Hematopoietic multipotent progenitor cell treated with erythropoietin and hydrocortisone succinate and interleukin-3 and kit ligand, for 17 days (in vitro differentiated cells): Measurements from ENCODE around the gene PPIF.

ENCODE experiments used
- DNase-seq: peaks from one replicate; pipeline ENCODE4 v3.0.0-alpha.2; 2015; ENCODE audit warnings: low spot score

Gene PPIF

DNA sequence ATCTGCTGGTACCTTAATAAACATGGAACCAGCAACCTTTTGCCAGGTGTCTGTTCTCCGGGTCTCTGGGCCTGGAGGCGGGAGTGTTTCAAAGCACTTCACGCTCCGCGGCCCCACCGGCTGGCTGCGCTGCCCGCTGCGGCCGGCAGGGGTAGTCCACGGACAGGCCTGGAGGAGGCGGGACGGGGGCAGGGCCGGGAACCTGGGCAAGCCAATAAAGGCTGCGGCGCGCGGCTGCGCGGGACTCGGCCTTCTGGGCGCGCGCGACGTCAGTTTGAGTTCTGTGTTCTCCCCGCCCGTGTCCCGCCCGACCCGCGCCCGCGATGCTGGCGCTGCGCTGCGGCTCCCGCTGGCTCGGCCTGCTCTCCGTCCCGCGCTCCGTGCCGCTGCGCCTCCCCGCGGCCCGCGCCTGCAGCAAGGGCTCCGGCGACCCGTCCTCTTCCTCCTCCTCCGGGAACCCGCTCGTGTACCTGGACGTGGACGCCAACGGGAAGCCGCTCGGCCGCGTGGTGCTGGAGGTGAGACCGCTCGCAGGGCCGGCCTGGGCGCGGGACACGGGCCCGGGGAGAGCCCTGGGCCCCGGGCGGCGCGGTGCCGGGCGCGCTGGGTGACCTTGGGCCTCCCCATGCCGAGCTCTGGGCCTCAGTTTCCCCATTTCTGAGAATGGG is at the start of gene PPIF:
Gene PPIF (plus strand): TSS at position 244 of the 668 bp plus-strand sequence. CDS start 80 bp downstream, at position 324.
- peak; percentile 78 for DNase-seq

DNA sequence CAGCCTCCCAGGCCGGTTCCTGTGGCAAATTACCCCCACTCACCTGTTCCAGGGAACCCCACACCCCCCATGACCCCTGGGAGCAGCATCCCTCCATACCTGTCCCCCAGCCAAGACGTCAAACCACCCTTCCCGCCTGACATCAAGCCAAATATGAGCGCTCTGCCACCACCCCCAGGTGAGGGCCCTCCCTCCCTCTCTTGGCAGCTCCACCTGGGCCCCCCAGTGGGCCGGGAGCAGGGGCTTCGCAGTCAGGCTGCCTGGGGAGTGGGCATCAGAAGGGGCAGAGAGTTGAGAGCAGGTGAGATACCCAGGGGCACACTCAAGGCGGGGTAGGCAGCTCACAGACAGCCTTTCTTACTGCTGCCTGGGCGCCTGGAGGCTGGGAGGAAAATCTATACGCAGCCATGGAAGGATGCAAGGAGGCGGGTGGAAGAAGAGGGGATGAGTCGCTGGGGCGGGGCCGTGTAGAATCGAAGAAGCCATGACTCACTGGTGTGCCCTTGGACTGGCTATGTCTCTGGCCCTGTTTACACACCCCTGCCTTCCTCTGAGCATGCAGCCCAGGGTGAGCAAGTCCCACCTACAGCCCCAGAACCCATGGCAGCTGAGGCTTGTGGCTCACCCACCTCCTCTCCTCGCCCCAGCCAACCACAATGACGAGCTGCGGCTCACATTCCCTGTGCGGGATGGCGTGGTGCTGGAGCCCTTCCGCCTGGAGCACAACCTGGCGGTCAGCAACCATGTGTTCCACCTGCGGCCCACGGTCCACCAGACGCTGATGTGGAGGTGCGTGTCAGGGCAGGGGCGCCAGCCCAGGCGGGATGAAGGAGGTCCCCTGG is 48.6 kb upstream of the PPIF start:
- DNase-seq, result peak; percentile 68

DNA sequence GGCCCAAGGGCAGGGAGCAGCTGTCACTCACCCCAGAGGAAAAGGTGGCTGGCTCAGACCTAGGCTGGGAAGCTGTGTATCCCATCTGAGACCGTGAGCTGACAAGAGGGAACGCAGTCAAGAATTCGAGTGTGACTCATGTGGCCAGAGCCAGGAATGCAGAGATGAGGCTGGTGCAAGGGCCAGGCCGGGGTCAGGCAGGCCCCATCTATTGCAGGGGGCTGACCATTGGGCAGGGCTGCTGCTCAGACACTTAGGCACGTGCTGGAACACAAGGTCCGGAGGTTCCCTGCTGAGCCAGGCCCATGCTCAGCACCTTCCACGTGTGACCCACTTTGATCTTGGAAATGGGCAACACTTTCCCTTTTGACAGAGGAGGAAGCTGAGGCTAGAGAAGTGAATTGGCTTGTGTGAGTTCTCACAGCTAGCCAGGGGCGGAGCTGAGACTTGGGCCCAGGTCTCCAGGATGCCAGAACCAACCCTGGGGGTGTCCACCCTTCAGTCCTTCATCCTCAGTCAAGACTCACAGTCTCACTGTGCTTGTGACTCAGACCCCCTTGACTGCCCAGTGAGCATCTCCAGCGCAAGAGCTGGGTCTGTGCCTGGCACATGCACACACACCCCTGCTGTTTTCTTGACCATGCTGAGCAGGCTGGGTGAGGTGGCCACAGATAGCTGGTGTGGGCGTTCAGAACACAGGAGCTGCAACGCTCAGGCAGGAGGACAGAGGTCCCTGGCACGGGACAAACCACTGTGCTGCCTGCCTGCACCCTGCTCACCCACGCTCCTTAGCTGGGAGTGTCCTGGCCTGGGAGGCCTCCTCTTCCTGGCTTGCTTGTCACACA is 47.6 kb upstream of the PPIF start:
- no peak for DNase-seq

DNA sequence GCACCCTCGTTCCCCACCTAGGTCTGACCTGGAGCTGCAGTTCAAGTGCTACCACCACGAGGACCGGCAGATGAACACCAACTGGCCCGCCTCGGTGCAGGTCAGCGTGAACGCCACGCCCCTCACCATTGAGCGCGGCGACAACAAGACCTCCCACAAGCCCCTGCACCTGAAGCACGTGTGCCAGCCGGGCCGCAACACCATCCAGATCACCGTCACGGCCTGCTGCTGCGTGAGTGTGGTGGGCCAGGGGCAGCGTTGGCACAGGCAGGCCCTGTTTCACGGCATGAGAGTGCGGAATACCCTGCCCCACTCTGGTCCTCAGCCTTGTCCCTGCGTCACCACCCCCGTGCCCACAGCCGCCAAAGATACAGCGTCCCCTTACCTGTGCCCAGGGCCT is 46.6 kb upstream of the PPIF start:
- DNase-seq, result no peak

DNA sequence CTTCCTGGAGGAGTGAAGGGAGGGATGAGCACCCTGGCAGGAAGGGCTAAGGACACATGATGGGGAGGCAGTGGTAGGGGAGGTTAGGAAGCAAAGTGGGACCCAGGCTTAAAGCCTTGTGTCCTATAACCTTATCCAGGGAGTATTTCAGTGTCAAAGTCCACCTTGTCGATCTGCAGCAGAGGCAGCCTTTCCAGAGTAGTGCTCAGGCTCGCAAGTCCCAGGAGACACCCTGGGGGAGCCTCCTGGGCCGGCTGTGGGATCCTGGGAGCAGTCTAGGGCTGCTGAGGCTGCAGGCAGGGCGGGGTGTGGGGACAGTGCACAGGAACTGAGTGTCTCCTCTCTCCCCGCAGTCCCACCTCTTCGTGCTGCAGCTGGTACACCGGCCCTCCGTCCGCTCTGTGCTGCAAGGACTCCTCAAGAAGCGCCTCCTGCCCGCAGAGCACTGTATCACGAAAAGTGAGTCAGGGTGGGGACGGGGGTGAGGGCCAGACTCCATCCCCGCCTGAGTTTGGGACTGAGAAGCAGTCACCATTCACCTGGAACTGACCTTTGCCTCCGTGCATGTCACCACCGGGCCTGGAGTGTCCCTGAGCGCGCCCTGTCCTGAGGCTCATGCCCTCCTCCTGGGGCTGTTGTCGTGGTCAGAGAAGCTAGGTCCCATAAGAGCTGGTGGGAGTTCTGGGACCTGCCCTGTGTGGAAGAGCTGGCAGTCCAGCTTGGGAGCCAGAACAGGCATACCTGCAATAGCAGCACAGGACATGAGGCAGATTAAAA is 45.3 kb upstream of the PPIF start:
- no peak for DNase-seq

DNA sequence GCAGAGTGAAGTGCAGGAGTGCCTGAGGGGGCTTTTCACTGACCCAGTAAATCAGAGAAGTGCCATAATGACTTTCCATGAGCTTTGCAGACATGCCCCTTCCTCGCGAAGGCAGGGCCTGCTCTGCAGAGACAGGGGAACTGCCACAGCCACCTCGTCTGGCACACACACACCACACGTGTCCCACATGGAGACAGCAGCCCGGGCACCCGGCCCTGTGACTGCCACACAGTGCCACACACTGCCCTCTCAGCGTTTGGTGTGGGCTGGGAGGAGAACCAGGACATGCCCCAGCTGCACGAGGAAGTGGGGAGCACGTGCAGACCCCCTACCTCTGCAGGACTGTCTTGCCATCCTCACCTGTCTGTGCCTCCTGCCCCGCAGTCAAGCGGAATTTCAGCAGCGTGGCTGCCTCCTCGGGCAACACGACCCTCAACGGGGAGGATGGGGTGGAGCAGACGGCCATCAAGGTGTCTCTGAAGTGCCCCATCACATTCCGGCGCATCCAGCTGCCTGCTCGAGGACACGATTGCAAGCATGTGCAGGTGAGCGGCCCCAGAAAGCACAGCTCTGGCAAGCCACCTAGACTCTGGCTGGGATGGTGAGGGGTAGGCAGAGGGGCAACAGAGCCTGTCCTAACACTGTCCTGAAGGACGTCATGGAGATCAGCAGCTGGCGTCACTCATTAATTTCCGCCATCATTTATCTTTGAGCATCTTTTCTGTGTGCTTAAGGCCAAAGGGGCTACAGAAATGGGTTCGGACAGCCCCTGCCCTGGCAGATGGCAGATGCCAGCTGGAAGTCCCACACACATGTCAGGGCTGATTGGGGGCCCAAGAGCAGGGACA is 43.4 kb upstream of the PPIF start:
- no peak for DNase-seq

DNA sequence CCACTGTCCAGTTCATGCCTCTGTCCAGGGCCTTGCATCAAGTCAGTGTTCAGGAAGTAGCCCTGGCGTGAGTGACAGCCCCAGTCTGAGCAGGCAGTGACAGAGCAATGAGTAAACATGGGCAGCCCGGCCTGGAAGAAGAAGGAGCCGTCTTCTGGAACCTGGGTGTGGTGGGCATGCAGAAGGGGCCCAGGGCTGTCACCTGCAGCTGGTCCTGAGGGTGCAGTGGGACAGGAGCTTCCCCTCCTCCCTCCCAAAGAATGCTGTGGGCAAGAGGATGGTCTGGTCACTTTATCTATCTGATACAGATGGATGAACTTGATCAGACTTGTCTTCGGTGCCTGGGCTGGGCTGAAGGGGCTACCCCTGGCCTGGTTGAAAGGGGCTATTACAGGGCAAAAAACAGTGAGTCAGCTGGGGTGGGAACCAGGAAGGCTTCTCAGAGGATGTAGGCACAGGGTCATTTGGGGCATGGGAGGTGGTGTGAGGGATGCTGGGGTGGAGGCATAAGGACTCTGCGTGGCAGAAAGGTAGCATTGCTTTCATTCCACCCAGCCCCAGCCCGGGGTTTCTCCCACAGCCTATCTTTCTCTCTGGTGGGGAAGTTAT is 42.7 kb upstream of the PPIF start:
- no peak for DNase-seq

DNA sequence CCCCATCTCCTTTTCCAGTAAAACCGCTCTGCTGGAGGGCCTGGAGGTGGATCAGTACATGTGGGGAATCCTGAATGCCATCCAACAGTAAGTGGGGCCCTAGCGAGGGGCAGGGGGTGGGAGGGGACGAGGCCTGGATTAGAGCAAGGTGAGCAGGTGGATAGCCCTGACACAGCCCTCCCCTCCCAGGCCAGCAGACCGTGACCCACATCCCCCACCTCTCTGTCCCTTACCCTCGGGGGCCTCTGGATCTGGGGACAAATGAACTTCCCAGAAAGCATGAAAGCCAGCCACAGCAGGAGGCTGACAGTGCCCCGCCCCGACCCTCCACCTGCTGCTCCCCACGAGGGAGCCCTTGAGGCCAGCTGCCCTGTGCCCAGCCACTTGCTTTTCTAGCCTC is 41.8 kb upstream of the PPIF start:
- DNase-seq, result no peak

DNA sequence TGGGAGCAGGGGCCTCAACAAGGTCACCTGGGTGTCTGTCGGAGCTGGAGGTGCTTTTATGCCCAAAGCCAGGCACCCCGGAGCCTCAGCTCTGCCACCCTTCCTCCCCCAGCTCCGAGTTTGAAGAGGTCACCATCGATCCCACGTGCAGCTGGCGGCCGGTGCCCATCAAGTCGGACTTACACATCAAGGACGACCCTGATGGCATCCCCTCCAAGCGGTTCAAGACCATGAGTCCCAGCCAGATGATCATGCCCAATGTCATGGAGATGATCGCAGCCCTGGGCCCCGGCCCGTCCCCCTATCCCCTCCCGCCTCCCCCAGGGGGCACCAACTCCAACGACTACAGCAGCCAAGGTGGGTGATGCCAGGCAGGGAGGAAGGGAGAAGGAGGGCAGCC is 41.3 kb upstream of the PPIF start:
- no peak for DNase-seq

DNA sequence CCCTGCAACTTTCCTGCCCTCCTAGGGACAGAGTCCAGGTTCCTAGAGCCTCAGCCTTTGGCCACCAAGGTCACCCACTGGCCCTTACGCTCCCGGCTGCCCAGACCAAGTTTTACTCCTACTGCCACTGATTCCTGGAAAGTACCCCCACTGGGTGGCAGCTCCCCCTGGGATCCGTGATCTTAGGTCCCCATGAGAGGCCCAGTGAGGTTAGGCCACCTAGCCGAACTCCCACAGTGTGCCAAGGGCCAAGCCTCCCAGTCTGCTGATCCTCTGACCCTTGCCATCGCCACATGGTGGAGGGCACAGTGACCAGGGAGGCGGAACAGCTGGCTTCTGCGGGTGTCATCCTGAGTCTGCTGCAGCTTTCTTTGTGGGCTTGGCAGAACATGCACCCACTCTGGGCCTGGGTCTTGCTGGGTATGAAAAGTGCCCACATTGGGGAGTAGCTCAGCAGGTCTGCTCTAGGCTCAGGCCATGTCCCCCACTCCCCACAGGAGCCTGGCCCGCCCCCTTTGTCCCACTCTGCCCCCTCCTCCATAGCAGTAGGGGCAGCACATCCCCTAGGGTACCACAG is 40.5 kb upstream of the PPIF start:
- DNase-seq, result no peak

DNA sequence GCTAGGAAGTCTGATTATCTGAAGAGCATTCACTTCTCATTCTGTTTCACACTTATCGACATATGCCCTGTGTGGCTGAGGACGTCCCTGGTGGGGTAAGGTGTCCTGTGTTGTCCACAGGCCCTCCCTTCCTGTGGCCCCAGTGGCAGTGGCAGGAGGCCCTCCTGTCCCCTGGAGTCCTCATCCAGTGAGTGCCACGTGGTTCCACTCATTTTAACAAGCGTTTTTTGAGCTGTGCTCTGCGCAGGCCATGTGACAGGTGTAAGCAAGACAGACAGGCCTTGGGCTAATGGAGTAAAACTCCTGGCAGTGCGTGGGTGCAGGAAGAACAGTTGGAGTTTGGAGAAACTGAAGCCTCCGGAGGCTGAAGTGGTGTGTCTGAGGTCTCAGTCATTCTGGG is 39.3 kb upstream of the PPIF start:
- no peak for DNase-seq

DNA sequence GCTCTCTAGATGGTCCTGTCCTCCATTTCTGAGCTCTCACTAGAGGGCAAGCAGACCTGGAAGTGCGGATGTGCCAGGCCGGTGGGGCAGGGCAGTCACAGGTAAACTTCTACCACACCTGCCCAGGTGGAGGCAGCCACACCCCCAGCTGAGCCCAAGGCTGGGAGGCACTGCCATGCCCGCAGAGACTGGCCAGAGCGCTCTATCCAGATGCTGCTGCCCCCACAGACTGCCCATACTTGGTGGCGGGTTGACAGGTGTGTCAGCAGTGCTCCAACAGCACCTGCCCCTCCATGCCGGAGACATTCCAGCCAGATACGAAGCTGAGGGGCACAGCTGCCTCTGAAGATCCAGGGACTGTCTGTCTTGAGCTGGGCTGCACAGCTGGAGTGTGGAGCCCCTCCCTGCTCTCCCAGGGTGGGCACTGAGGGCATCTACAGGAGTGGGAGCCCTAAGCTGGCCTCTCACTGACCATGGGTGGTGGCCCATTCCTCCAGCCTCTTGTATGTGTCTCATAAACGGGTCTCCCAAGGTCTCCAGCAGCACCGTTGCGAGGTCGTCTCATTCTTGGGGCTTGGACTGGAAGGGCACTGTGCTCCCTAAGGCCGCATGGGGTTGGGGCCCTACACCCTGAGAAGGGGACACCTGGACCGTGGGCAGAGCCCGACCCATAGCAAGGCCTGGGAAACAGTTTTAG is 38.2 kb upstream of the PPIF start:
- no peak for DNase-seq

DNA sequence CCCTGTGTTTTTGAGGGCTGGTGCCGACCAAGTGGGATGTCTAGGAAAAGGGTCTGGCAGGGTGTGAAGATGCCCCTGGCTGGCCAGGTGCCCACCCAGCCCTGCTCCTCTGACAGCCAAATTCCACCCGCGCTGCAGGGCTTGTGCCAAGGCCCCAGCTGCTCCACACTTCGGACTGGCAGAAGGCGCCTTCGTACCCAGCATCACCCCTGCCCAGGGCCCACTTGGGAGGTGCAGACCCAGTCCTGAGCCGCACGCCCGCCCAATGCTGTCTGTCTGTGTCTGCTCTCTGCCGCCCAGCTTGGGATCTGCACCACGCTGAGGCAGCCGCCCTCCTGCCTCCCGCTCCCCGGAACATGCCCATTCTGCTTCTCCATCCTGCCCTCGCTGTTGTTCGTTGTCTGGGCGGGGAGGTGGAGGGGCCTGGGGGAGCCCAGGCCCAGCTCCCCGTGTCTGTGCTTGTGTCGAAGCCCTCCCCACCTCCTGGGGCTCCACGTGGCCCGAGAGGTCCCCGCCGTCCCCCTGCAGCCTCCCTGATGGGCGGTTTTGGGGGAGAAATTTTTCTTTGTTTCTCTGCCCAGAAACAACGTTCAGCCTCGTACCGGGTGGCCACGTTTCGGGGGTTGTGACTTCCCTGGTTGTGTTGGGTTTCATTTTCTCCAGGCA is 36.9 kb upstream of the PPIF start:
- no peak for DNase-seq

DNA sequence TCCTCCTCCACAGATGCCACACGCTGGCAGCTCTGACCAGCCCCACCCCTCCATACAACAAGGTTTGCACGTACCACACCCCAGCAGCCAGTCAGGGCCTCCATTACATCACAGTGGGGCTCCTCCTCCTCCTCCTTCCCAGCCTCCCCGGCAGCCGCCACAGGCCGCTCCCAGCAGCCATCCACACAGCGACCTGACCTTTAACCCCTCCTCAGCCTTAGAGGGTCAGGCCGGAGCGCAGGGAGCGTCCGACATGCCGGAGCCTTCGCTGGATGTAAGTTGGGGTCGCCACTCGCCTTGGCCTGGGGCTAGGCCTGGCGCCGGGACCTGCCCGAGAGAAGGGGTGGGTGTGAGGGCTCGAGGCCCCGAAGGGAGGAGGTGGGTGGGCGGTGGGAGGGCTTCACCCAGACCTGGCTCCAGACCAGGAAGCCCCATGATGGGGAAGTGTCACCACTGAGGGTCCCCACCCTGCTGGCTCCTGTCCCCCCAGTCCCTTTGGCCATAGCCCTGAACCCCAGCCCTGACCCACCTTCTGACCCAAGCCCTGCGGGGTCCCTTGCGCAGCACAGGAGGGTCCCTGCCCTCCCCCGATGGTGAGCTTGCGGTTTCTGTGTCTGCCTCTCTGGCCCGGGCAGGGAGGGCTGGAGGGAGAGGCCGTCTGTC is 36.2 kb upstream of the PPIF start:
- no peak for DNase-seq

DNA sequence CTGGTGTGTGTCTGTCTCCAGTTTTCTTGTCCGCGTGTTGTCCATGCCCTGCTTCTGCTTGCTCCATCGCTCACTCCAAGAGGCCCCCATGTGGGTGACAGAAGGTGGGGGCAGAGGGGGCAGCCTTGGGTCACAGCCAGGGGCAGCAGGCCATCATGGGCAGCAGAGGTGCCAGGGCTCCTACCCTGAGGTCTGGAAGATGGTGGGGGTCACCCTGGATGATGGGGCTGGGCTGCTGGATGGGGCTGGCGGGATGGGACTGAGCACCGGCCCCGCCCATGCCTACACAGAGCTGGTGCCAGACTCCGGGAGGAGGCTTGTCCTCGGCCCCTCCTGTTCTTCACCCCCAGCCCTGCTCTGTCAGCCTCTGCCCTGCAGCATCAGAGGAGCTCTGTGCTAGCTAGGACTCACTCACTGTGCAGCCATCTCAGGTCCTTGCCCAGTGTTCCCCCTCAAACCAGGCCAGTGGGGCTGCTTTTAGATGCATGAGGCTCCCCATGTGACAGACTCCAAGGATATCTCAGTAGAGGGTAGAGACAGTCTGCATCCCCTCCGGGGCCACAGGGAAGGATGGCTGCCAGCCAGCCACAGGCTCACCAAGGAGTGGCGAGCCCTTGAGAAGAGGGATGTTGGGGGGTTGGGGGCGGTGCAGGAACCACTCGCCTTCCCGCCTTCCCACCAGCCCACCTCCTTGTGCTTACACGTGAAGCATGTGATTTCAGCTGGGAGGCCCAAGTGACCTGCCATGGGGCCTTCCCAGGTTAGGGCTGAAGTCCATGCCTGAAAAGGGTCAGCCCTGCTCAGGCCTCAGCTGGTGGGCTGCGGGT is 35.5 kb upstream of the PPIF start:
- DNase-seq, result no peak

DNA sequence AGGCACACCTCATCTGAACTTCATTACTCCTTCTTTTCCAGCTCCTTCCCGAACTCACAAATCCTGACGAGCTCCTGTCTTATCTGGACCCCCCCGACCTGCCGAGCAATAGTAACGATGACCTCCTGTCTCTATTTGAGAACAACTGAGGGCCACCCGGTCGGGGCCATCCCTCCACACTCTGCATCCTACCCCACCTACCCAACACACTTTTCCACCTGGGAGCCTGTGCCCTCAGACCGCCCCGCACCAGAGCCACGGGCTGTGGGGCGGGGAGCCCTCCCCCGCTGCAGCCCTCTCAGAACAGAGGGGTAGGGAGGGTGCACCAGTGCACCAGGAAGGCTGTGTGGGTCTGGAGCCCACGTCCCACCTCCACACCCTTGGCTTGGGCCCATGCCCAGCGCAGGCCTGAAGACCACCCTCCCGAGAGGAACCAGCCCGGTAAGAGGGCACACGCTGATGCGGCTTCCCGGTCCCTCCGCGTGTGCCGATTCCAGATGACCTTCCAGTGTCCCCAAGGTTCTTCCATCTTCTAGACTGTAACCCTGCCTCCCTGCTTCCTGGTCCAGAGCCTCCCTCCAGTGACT is 34.6 kb upstream of the PPIF start:
- DNase-seq, result no peak

DNA sequence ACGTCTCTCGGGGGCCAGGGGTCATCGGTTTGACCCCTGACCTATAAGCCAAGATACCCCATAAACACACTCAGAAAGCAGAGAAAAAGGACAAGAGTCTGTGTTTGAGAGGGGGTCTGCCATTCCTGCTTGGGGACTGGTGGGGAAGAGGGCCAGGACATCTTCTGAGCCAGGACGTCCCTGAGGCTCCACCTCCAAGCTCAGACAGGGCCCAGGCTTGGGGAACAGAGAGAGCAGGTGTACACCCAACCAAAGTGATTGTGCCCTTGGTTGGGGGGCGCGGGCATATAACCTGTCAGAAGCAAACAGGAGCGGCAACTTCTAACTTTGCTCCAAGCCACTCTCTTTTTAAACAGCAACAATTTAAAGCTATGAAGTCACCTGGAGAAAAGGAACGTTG is 33.9 kb upstream of the PPIF start:
- DNase-seq, result no peak
